ENCODE results near the gene KCTD13.

GRCh38 chr16:29883987-29884386 lies 42.0 kb downstream of the KCTD13 start:
- TF ChIP-seq CTCF (IDR thresholded peaks at IDR 0.05; ENCODE audit: low read length) (no peak), EZH2 (optimal IDR thresholded peaks at IDR 0.05; ENCODE audit: low read depth, low read length) (no peak), EZH2phosphoT487 (IDR thresholded peaks at IDR 0.05; ENCODE audit: low read length) (no peak)

Data from MM.1S (cell line).